HEK293T (cell line): ENCODE measurements around the gene UBE4A.
A peak's percentile ranks its signal among the peaks of the same experiment; 100 is the strongest.

Experiments
- CTCF ChIA-PET: fragments of 350-600 bp; formaldehyde crosslinking; extraction: SDS; loops from one replicate; lab custom pipeline; 2021; ENCODE audit warnings: antibody characterized with exemption, inconsistent platforms; lab: Yijun Ruan, JAX
- POLR2A ChIA-PET: fragments of 350-600 bp; formaldehyde crosslinking; extraction: SDS; loops from one replicate; lab custom pipeline; 2020; ENCODE audit warnings: antibody characterized with exemption, inconsistent platforms; lab: Yijun Ruan, JAX
- DNase-seq: peaks from one replicate; pipeline ENCODE4 v3.0.0; 2012; ENCODE audit warnings: mixed read lengths; ENCODE audit errors: extremely low spot score
- ARNT ChIP-seq: fragments of 450-650 bp; IDR thresholded peaks from 2 replicates; pipeline ENCODE4 v1.6.1; 2017; ENCODE audit warnings: mild to moderate bottlenecking
- BHLHE40 ChIP-seq: fragments of 450-650 bp; IDR thresholded peaks from 2 replicates; pipeline ENCODE4 v1.6.1; 2016; ENCODE audit warnings: mild to moderate bottlenecking, moderate library complexity, borderline replicate concordance
- CTBP1 ChIP-seq: fragments of 450-650 bp; IDR thresholded peaks from 2 replicates; pipeline ENCODE4 v1.6.1; 2016; ENCODE audit warnings: borderline replicate concordance
- ELF4 ChIP-seq: fragments of 450-650 bp; IDR thresholded peaks from 2 replicates; pipeline ENCODE4 v1.6.1; 2017; ENCODE audit warnings: antibody characterized with exemption
- FOXA1 ChIP-seq: fragments of 450-650 bp; IDR thresholded peaks from 2 replicates; pipeline ENCODE4 v1.6.1; 2016; ENCODE audit warnings: mild to moderate bottlenecking
- FOXK2 ChIP-seq: fragments of 450-650 bp; IDR thresholded peaks from 2 replicates; pipeline ENCODE4 v1.6.1; 2016; ENCODE audit warnings: mild to moderate bottlenecking
- FOXM1 ChIP-seq: fragments of 450-650 bp; IDR thresholded peaks from 2 replicates; pipeline ENCODE4 v1.6.1; 2017; ENCODE audit warnings: mild to moderate bottlenecking, borderline replicate concordance
- HDGF ChIP-seq: fragments of 450-650 bp; IDR thresholded peaks from 2 replicates; pipeline ENCODE4 v1.6.1; 2017; ENCODE audit warnings: antibody characterized with exemption, borderline replicate concordance
- L3MBTL2 ChIP-seq: fragments of 450-650 bp; conservative IDR thresholded peaks from 2 replicates; pipeline ENCODE4 v1.6.1; 2016; ENCODE audit warnings: mild to moderate bottlenecking
- LEF1 ChIP-seq: fragments of 450-650 bp; IDR thresholded peaks from 2 replicates; pipeline ENCODE4 v1.6.1; 2017; ENCODE audit warnings: mild to moderate bottlenecking, borderline replicate concordance
- NFRKB ChIP-seq: fragments of 450-650 bp; IDR thresholded peaks from 2 replicates; pipeline ENCODE4 v1.6.1; 2016; ENCODE audit warnings: mild to moderate bottlenecking, moderate library complexity
- PKNOX1 ChIP-seq: fragments of 450-650 bp; IDR thresholded peaks from 2 replicates; pipeline ENCODE4 v1.6.1; 2016
- SP1 ChIP-seq: fragments of 450-650 bp; IDR thresholded peaks from 2 replicates; pipeline ENCODE4 v1.6.1; 2017
- SUZ12 ChIP-seq: fragments of 450-650 bp; IDR thresholded peaks from 2 replicates; pipeline ENCODE4 v1.6.1; 2016; ENCODE audit warnings: mild to moderate bottlenecking
- TARDBP ChIP-seq: fragments of 450-650 bp; IDR thresholded peaks from 2 replicates; pipeline ENCODE4 v1.6.1; 2016
- ZNF384 ChIP-seq: fragments of 450-650 bp; IDR thresholded peaks from 2 replicates; pipeline ENCODE4 v1.6.1; 2016

Gene UBE4A

GRCh38 chr11:118417801-118418200, 58.4 kb downstream of the UBE4A start:
- CTCF ChIA-PET: no interaction called here
- TF ChIP-seq FOXK2 (no peak), TARDBP (no peak), L3MBTL2 (no peak), SUZ12 (no peak), FOXM1 (no peak), FOXA1 (no peak), LEF1 (no peak), PKNOX1 (no peak), ZNF384 (no peak), SP1 (no peak), HDGF (no peak), NFRKB (no peak), ARNT (no peak), CTBP1 (no peak)
- DNase-seq: no peak
- POLR2A ChIA-PET: no interaction called here

GRCh38 chr11:118418766-118419165, 59.4 kb downstream of the UBE4A start:
- TF ChIP-seq ELF4 (no peak), SUZ12 (no peak), BHLHE40 (no peak), HDGF (no peak), FOXK2 (no peak), ZNF384 (no peak), LEF1 (no peak), CTBP1 (no peak), FOXM1 (no peak), SP1 (no peak), NFRKB (no peak), ARNT (no peak), FOXA1 (no peak), PKNOX1 (no peak), L3MBTL2 (no peak)
- DNase-seq: no peak
- ChIA-PET CTCF (no interaction called here), POLR2A (interaction anchor here (2.0 kb wide), 1 partner anchor 17 kb away, joined by 6 read pairs; the partner anchor contains the start of gene KMT2A)

- DNase-seq: no peak
- POLR2A ChIA-PET: no interaction called here
- TF ChIP-seq ARNT: no peak
- TF ChIP-seq NFRKB: no peak
- no peak for TF ChIP-seq LEF1
- TF ChIP-seq SUZ12: no peak
- no peak for TF ChIP-seq FOXK2
- no peak for TF ChIP-seq TARDBP
- TF ChIP-seq FOXM1: no peak
- CTCF ChIA-PET: no interaction called here
These were observed 68.3 kb downstream of the UBE4A start for GRCh38 chr11:118427707-118428106.

GRCh38 chr11:118430956-118431355, 71.6 kb downstream of the UBE4A start:
- no peak for DNase-seq
- POLR2A ChIA-PET: no interaction called here
- TF ChIP-seq NFRKB (no peak), HDGF (no peak), FOXM1 (no peak), ELF4 (no peak), CTBP1 (no peak), FOXK2 (no peak), L3MBTL2 (no peak), TARDBP (no peak), ARNT (no peak), FOXA1 (no peak), ZNF384 (no peak), PKNOX1 (no peak), BHLHE40 (no peak), SUZ12 (no peak), LEF1 (no peak), SP1 (no peak)
- CTCF ChIA-PET: interaction anchor here (0.7 to 1.4 kb wide), 3 partner anchors 32 to 232 kb away, joined by 3 to 4 read pairs (median 4); no protein-coding TSS in a partner anchor

GRCh38 chr11:118434123-118434552, 74.7 kb downstream of the UBE4A start:
- no peak for DNase-seq
- ChIA-PET CTCF (no interaction called here), POLR2A (interaction anchor here (1.8 kb wide), 2 partner anchors 29 to 34 kb away, joined by 5 read pairs; no protein-coding TSS in a partner anchor)
- no peak for TF ChIP-seq ELF4
- TF ChIP-seq HDGF: no peak
- no peak for TF ChIP-seq LEF1
- TF ChIP-seq NFRKB: no peak
- peak; percentile 94 for TF ChIP-seq L3MBTL2
- peak; percentile 34; the same call in 1 of the 2 replicates for TF ChIP-seq PKNOX1
